Measurements from ENCODE around the gene MBP.

MBP gene

GRCh38 chr18:77113361-77114151 lies 19.0 kb downstream of the MBP start:
- in situ Hi-C loops (cut with HindIII; ENCODE audit: low pct_ligation_motif_present, low sequenced_read_pairs), result no loop called here
- Histone ChIP-seq H3K27me3 (replicated peaks) (no peaks in the 10 kb centered on the region), H3K4me3 (ENCODE audit: low read depth, low read length) (no peak overlapping the region), H3K36me3 (replicated peaks) (peaks cover 18% of the 10 kb centered on the region), H3K27ac (peak overlapping the region; percentile 97)
- DNase-seq, result no peak
- TF ChIP-seq CTCF (IDR thresholded peaks at IDR 0.05; ENCODE audit: low read depth, low read length, missing control alignments), result no peak

- no peak for TF ChIP-seq CTCF (IDR thresholded peaks at IDR 0.05; ENCODE audit: low read depth, low read length, missing control alignments)
- in situ Hi-C loops (cut with HindIII; ENCODE audit: low pct_ligation_motif_present, low sequenced_read_pairs), result no loop called here
- H3K36me3 ChIP-seq (replicated peaks), result peaks cover 18% of the 10 kb centered on the region
- no peak overlapping the region for H3K4me3 ChIP-seq (ENCODE audit: low read depth, low read length)
- DNase-seq, result no peak
- no peak overlapping the region for H3K27ac ChIP-seq
- no peaks in the 10 kb centered on the region for H3K27me3 ChIP-seq (replicated peaks)
These were observed 19.9 kb downstream of the MBP start for GRCh38 chr18:77112747-77113092.

- Histone ChIP-seq H3K27ac (no peak overlapping the region), H3K4me3 (ENCODE audit: low read depth, low read length) (no peak overlapping the region), H3K36me3 (replicated peaks) (peaks cover 18% of the 10 kb centered on the region), H3K27me3 (replicated peaks) (no peaks in the 10 kb centered on the region)
- no peak for DNase-seq
- in situ Hi-C loops (cut with HindIII; ENCODE audit: low pct_ligation_motif_present, low sequenced_read_pairs), result no loop called here
- TF ChIP-seq CTCF (IDR thresholded peaks at IDR 0.05; ENCODE audit: low read depth, low read length, missing control alignments), result no peak
These were observed 20.4 kb downstream of the MBP start for GRCh38 chr18:77111951-77112746.

- no peak for DNase-seq
- Histone ChIP-seq H3K27ac (no peak overlapping the region), H3K27me3 (replicated peaks) (no peaks in the 10 kb centered on the region), H3K36me3 (replicated peaks) (peaks cover 16% of the 10 kb centered on the region), H3K4me3 (ENCODE audit: low read depth, low read length) (no peak overlapping the region)
- TF ChIP-seq CTCF (IDR thresholded peaks at IDR 0.05; ENCODE audit: low read depth, low read length, missing control alignments), result no peak
- in situ Hi-C loops (cut with HindIII; ENCODE audit: low pct_ligation_motif_present, low sequenced_read_pairs), result no loop called here
These were observed 21.1 kb downstream of the MBP start for GRCh38 chr18:77111449-77111848.

- Histone ChIP-seq H3K4me3 (ENCODE audit: low read depth, low read length) (no peak overlapping the region), H3K27ac (no peak overlapping the region), H3K36me3 (replicated peaks) (peaks cover 13% of the 10 kb centered on the region), H3K27me3 (replicated peaks) (no peaks in the 10 kb centered on the region)
- no peak for DNase-seq
- in situ Hi-C loops (cut with HindIII; ENCODE audit: low pct_ligation_motif_present, low sequenced_read_pairs), result no loop called here
- TF ChIP-seq CTCF (IDR thresholded peaks at IDR 0.05; ENCODE audit: low read depth, low read length, missing control alignments), result no peak
These were observed 21.6 kb downstream of the MBP start for GRCh38 chr18:77110936-77111335.

Measured in brain microvascular endothelial cell (primary cell).